Measurements from ENCODE around the gene MYEF2. TPM values are rescaled to one million over a fixed set of nuclear protein-coding genes. Genes with fewer than 3 reads are reported as not detected.
A peak's percentile ranks its signal among the peaks of the same experiment; 100 is the strongest.

MYEF2 gene
- total and polyA plus RNA-seq, 2 experiments from 2014 or later: 62.0 to 79.7 TPM

DNA sequence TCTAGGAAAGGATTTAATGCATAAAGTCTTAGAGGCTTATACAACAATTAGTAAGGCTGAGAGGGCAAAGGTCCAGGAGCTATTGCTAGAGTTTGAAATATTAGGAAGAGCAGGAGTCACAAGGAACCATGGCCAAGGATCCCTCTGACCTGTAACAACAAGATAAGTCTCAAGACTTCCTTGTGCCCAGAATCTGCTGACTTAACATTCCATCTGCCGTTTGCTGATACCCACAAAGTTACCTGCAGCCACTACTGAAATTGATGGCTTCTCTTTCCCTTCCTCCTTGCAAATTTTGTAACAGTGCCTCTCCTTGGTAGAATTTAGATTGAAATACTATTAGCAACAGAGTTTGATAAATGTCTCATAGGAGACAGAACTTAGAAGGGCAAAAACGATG lies 4.7 kb upstream of the MYEF2 start:
- Histone ChIP-seq H3K4me1 (ENCODE audit: insufficient read depth) (peaks cover 7% of the 10 kb centered on the region), H3K79me2 (replicated peaks; ENCODE audit: insufficient read depth) (no peaks in the 10 kb centered on the region), H3K4me2 (no peak overlapping the region), H4K20me1 (replicated peaks; ENCODE audit: insufficient read depth) (no peaks in the 10 kb centered on the region), H2AFZ (no peak overlapping the region; the same call in 1 of the 2 replicates), H3K9me2 (ENCODE audit: insufficient read depth) (no peaks in the 10 kb centered on the region), H3K36me3 (ENCODE audit: insufficient read depth) (no peaks in the 10 kb centered on the region), H3F3A (replicated peaks; ENCODE audit: low read depth) (no peaks in the 10 kb centered on the region), H3K4me3 (no peak overlapping the region), H3K27ac (ENCODE audit: low read depth) (no peak overlapping the region), H3K27me3 (ENCODE audit: insufficient read depth) (no peaks in the 10 kb centered on the region)
- DNase-seq (ENCODE audit: low spot score) (no peak), ATAC-seq (no peak)
- Mint-ChIP-seq H3K9me3 (no peaks in the 10 kb centered on the region; the same call in 2 of the 3 replicates), H3K36me3 (ENCODE audit: low read depth) (no peaks in the 10 kb centered on the region), H3K4me3 (no peak overlapping the region), H3K27me3 (ENCODE audit: insufficient read depth, low read depth, poor library complexity) (peaks cover 2% of the 10 kb centered on the region), H3K4me1 (peaks cover 16% of the 10 kb centered on the region), H3K27ac (no peak overlapping the region)
- no peak for TF ChIP-seq EZH2phosphoT487 (IDR thresholded peaks at IDR 0.05; ENCODE audit: unreplicated experiment)

DNA sequence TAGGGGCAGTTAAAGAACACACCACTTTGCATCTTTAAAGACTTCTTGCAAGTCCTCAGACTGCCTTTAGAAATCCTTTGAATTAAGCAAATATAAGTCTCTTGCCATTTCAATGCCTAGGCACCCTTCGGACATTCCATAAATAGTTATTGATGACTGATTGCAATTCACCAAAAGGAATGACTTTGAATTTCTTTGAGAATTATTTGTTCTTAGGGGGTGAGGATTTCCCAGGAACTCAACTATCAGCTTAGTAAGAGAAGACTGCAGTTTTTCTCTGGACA lies 495 bp upstream of the MYEF2 start:
- Mint-ChIP-seq H3K4me1 (peaks cover 44% of the 10 kb centered on the region), H3K4me3 (peak overlapping the region; percentile 92), H3K27ac (peak overlapping the region; percentile 81; the same call in 1 of the 2 replicates), H3K27me3 (ENCODE audit: insufficient read depth, low read depth, poor library complexity) (peaks cover 2% of the 10 kb centered on the region), H3K9me3 (no peaks in the 10 kb centered on the region), H3K36me3 (ENCODE audit: low read depth) (no peaks in the 10 kb centered on the region)
- H3K4me1 ChIP-seq (ENCODE audit: insufficient read depth): peaks cover 24% of the 10 kb centered on the region
- H3F3A ChIP-seq (replicated peaks; ENCODE audit: low read depth): no peaks in the 10 kb centered on the region
- peaks cover 39% of the 10 kb centered on the region for H3K79me2 ChIP-seq (replicated peaks; ENCODE audit: insufficient read depth)
- peak overlapping the region; percentile 75 for H3K4me2 ChIP-seq
- no peak for ATAC-seq
- DNase-seq (ENCODE audit: low spot score): no peak
- no peaks in the 10 kb centered on the region for H3K9me2 ChIP-seq (ENCODE audit: insufficient read depth)
- H3K27ac ChIP-seq (ENCODE audit: low read depth): peak overlapping the region; percentile 18; the same call in 1 of the 2 replicates
- peak overlapping the region; percentile 63 for H3K4me3 ChIP-seq
- H2AFZ ChIP-seq: no peak overlapping the region
- no peaks in the 10 kb centered on the region for H3K27me3 ChIP-seq (ENCODE audit: insufficient read depth)
- 0 out of 2 replicates have a peak, but pooled peaks cover 6% of the 10 kb centered on the region for H4K20me1 ChIP-seq (replicated peaks; ENCODE audit: insufficient read depth)
- H3K36me3 ChIP-seq (ENCODE audit: insufficient read depth): no peaks in the 10 kb centered on the region
- TF ChIP-seq EZH2 (IDR thresholded peaks at IDR 0.05; ENCODE audit: low read depth, unreplicated experiment): no peak
- no peak for TF ChIP-seq JUNB (IDR thresholded peaks at IDR 0.05; ENCODE audit: unreplicated experiment)
- TF ChIP-seq ZNF331 (CRISPR knock-in tag; IDR thresholded peaks at IDR 0.05; ENCODE audit: low read depth): no peak
- no peak for TF ChIP-seq NANOG (IDR thresholded peaks at IDR 0.05; ENCODE audit: borderline replicate concordance)
- TF ChIP-seq ETS1 (IDR thresholded peaks at IDR 0.05): no peak
- TF ChIP-seq STAT1 (IDR thresholded peaks at IDR 0.05; ENCODE audit: unreplicated experiment): no peak
- TF ChIP-seq EZH2phosphoT487 (IDR thresholded peaks at IDR 0.05; ENCODE audit: unreplicated experiment): no peak
- no peak for TF ChIP-seq REST (IDR thresholded peaks at IDR 0.05; ENCODE audit: unreplicated experiment)
- no peak for TF ChIP-seq ZNF114 (CRISPR knock-in tag; IDR thresholded peaks at IDR 0.05)
- no peak for TF ChIP-seq CREB1 (CRISPR knock-in tag; IDR thresholded peaks at IDR 0.05; ENCODE audit: low read depth)
- no peak for TF ChIP-seq POLR2AphosphoS5 (IDR thresholded peaks at IDR 0.05; ENCODE audit: low read depth)
- TF ChIP-seq ZNF462 (CRISPR knock-in tag; IDR thresholded peaks at IDR 0.05): no peak

Measured in GM23338 (cell line).